Measurements from ENCODE around the gene RTN1.

DNA sequence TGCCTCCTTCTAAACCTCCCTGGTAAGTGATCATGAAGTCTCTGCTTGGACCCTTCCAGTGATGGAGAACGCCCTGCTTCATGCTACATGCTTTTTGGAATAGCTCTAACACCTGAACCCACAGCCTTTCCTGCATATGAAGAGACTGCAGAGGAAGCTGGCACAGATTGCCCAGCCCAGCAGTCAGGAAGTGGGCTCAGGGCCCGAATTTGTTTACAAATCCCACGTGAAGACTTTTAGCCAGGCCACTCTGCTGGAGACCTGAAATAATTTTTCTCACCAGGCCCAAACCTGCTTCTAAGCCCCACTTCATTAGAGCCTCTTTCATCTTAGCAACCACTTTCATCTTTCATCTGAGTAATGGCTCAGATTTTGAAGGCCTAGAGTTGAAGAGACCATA lies 22.9 kb downstream of the RTN1 start:
- TF ChIP-seq JAZF1 (CRISPR knock-in tag; IDR thresholded peaks at IDR 0.05) (no peak), CTCF (IDR thresholded peaks at IDR 0.05) (no peak)
- TF ChIP-seq, protein P1, sequence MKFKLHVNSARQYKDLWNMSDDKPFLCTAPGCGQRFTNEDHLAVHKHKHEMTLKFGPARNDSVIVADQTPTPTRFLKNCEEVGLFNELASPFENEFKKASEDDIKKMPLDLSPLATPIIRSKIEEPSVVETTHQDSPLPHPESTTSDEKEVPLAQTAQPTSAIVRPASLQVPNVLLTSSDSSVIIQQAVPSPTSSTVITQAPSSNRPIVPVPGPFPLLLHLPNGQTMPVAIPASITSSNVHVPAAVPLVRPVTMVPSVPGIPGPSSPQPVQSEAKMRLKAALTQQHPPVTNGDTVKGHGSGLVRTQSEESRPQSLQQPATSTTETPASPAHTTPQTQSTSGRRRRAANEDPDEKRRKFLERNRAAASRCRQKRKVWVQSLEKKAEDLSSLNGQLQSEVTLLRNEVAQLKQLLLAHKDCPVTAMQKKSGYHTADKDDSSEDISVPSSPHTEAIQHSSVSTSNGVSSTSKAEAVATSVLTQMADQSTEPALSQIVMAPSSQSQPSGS (CRISPR knock-in tag; IDR thresholded peaks at IDR 0.05; ENCODE audit: borderline replicate concordance, low read depth), result no peak

All from WTC11 (cell line).